Progenitor cell of endocrine pancreas (in vitro differentiated cells): ENCODE measurements around the gene APOB. TPM values are rescaled to one million over a fixed set of nuclear protein-coding genes. Genes with fewer than 3 reads are reported as not detected.

Source experiments
- DNase-seq: peaks from one replicate; pipeline ENCODE4 v3.0.0; 2021; ENCODE audit warnings: low spot score; ENCODE audit not compliant: unreplicated experiment
- H3K27ac Mint-ChIP-seq: 2 replicates; pipeline ENCODE4 v1.8.0; 2021; ENCODE audit warnings: mild to moderate bottlenecking, moderate library complexity, mixed read lengths
- H3K27me3 Mint-ChIP-seq: 2 replicates; pipeline ENCODE4 v1.8.0; 2021; ENCODE audit warnings: mixed read lengths
- H3K36me3 Mint-ChIP-seq: 2 replicates; pipeline ENCODE4 v1.8.0; 2022; ENCODE audit warnings: mixed read lengths; ENCODE audit not compliant: insufficient read depth
- H3K4me1 Mint-ChIP-seq: 2 replicates; pipeline ENCODE4 v1.8.0; 2021; ENCODE audit warnings: low read depth, mixed read lengths
- H3K4me3 Mint-ChIP-seq: 2 replicates; pipeline ENCODE4 v1.8.0; 2021; ENCODE audit warnings: low read depth, mild to moderate bottlenecking, moderate library complexity, mixed read lengths
- H3K9me3 Mint-ChIP-seq: 2 replicates; pipeline ENCODE4 v1.8.0; 2021; ENCODE audit warnings: low read depth, mixed read lengths
- CTCF ChIP-seq: fragments of 200-600 bp; sonication (generic); IDR thresholded peaks from one replicate; pipeline ENCODE4 v1.5.0; 2021; ENCODE audit warnings: antibody characterized with exemption, mild to moderate bottlenecking; ENCODE audit not compliant: unreplicated experiment
- total RNA-seq: library from RNA; stranded (reverse); gene quantifications from 2 replicates; pipeline ENCODE4 v1.2.1, GENCODE V29; 2021

The APOB gene
- total RNA-seq, 1 donor from 2014 or later, result 15.6 TPM

GRCh38 chr2:21067859-21068537 lies 24.1 kb upstream of the APOB start:
- Mint-ChIP-seq H3K36me3 (no peaks in the 10 kb centered on the region), H3K4me1 (peaks cover 22% of the 10 kb centered on the region), H3K27me3 (peaks cover 5% of the 10 kb centered on the region), H3K27ac (no peak overlapping the region), H3K9me3 (no peaks in the 10 kb centered on the region), H3K4me3 (no peak overlapping the region)
- no peak for TF ChIP-seq CTCF
- no peak for DNase-seq

- no peaks in the 10 kb centered on the region for H3K9me3 Mint-ChIP-seq
- DNase-seq, result no peak
- peaks cover 5% of the 10 kb centered on the region for H3K27me3 Mint-ChIP-seq
- TF ChIP-seq CTCF, result no peak
- no peak overlapping the region for H3K4me3 Mint-ChIP-seq
- H3K36me3 Mint-ChIP-seq, result no peaks in the 10 kb centered on the region
- peaks cover 22% of the 10 kb centered on the region for H3K4me1 Mint-ChIP-seq
- H3K27ac Mint-ChIP-seq, result no peak overlapping the region
Observed at GRCh38 chr2:21067125-21067524, 23.3 kb upstream of the APOB start.

GRCh38 chr2:21059885-21060610 lies 16.2 kb upstream of the APOB start:
- Mint-ChIP-seq H3K4me3 (no peak overlapping the region), H3K27me3 (peaks cover 18% of the 10 kb centered on the region), H3K9me3 (peaks cover 3% of the 10 kb centered on the region), H3K36me3 (no peaks in the 10 kb centered on the region), H3K4me1 (peaks cover 9% of the 10 kb centered on the region), H3K27ac (no peak overlapping the region)
- no peak for TF ChIP-seq CTCF
- no peak for DNase-seq

GRCh38 chr2:21057097-21057496 lies 13.2 kb upstream of the APOB start:
- peaks cover 9% of the 10 kb centered on the region for H3K4me1 Mint-ChIP-seq
- peaks cover 42% of the 10 kb centered on the region for H3K27me3 Mint-ChIP-seq
- no peaks in the 10 kb centered on the region for H3K36me3 Mint-ChIP-seq
- no peak overlapping the region for H3K27ac Mint-ChIP-seq
- TF ChIP-seq CTCF, result no peak
- H3K4me3 Mint-ChIP-seq, result no peak overlapping the region
- DNase-seq, result no peak
- peaks cover 3% of the 10 kb centered on the region for H3K9me3 Mint-ChIP-seq

- peaks cover 9% of the 10 kb centered on the region for H3K4me1 Mint-ChIP-seq
- H3K36me3 Mint-ChIP-seq, result no peaks in the 10 kb centered on the region
- peaks cover 3% of the 10 kb centered on the region for H3K9me3 Mint-ChIP-seq
- no peak for DNase-seq
- TF ChIP-seq CTCF, result no peak
- H3K27me3 Mint-ChIP-seq, result peaks cover 42% of the 10 kb centered on the region
- H3K27ac Mint-ChIP-seq, result no peak overlapping the region
- no peak overlapping the region for H3K4me3 Mint-ChIP-seq
Observed at GRCh38 chr2:21055879-21056790, 12.3 kb upstream of the APOB start.
